T-helper 9 cell (primary cell): ENCODE data around the gene PLEKHN1.
"Not testable (repeated sequence)": the region's sequence is repeated elsewhere in the genome, so short reads cannot be mapped to it uniquely, and the experiment has no call there.

Experiments used
- DNase-seq: peaks from one replicate; pipeline ENCODE4 v3.0.0-alpha.2; 2020

PLEKHN1 gene

DNA sequence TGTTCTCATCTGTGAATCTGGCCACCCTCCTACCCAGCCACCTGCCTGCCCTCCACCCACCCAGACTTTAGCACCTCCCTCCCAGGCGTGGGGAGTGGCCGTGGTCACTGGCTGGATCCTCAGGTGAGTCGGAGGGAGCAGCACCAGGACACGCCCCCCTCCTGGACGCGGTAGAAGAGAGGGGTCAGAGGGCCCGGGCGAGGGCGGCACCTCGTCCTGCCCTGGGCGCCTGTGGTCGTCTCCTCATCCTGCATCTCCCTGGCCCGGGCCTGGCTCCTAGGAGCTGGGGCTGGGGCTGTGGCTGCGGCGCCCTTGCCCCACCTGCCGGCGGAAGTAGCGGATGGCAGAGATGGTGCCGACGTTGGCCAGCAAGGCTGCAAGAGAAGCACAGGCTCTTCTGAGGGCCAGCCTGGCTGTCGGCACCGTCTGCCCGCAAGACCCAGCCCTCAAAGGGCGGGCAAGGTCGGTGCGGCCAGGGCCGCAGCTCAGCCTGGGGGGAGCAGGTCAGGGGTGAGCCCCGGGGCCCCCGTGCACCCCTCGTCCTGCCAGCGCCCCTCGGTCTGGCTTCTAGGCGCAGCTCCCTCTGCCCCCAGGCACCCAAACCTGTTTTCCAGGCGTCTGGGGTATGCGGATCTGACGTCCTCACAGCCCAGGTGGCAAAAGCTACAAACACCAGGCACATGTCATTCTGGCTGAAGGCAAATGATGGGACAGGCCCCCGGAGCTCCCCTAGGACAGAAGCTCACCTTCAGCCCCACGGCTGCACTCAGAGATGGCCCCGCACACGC lies 9.8 kb downstream of the PLEKHN1 start:
- no peak for DNase-seq

DNA sequence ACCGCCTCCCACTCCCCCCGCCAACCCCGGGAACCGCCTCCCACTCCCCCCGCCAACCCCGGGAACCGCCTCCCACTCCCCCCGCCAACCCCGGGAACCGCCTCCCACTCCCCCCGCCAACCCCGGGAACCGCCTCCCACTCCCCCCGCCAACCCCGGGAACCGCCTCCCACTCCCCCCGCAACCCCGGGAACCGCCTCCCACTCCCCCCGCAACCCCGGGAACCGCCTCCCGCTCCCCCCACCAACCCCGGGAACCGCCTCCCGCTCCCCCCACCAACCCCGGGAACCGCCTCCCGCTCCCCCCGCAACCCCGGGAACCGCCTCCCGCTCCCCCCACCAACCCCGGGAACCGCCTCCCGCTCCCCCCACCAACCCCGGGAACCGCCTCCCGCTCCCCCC lies 10.5 kb downstream of the PLEKHN1 start:
- not testable (repeated sequence) for DNase-seq

DNA sequence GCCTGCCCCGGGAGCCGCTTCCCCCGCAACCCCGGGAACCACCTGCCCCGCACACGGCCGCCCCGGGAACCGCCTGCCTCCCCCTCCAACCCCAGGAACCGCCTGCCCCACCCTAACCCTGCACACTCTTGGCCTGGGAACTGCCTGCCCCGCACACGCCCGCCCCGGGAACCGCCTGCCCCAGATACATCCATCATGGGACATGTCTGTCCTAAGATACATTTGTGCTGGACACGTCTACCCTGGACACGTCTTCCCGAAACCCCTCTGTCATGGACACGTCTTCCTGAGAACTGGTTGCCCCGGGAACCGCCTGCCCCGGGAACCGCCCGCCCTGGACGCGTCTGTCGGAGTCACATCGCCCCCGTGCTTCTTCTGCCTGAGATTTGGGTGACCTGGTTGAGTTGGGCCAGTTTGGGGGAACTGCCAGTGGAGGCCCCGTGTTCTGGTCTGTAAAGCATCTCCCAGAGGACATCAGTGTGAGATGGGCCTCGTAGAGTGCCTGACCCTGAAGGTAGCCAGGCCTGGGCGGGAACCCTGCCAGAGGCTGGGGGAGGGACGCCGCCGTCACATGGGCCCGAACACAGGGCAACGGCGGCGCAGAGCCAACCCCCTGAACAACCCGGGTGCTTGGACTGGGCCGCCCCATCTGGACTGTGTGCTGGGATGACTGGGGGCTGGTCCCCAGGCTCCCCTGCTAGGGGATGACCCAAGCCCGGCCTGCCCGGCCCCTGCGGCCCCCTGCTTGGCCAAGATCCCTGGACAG lies 12.0 kb downstream of the PLEKHN1 start:
- DNase-seq, result no peak

DNA sequence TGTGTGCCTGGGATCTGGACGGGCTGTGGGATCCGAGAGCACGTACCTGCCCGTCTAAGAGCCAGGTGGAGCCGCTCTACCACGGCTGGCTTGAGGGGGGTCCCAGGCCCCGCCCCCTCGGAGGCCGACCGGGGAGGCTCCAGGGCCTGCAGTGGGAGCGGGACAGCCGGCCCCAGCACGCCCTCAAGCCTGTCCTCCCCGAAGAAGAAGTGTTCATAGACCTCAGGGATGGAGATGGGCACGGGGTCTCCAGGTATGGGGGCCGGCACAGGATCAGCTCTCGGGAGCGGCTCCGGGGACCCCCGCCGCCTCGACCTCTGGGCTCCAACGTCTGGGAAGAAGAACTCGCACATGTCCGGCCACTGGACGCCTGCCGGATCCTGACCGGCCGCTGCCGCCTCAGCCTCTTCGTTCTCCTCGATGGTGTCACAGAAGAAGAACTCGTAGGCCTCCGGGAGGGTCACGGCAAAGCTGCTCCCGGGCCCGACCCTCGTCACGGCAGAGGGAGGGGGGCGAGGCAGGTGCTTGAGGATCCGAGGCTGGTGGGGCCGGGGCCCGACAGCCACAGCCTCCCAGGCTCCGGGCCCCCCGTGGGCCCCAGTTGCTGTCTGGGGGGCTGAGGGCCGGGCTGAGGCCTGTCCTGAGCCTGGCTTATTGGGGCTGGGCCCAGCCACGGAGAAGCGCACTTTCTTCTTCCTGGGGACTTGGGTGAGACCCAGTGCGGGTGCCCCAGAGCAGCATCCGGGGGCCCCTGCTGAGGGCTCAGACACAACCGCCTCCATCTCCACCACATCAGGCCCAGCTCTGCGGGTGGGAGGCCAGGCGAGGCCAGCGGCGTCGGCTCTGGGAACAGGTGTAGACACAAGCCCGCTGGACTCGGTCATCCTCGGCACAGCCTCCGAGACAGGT lies 12.8 kb downstream of the PLEKHN1 start:
- DNase-seq, result no peak

DNA sequence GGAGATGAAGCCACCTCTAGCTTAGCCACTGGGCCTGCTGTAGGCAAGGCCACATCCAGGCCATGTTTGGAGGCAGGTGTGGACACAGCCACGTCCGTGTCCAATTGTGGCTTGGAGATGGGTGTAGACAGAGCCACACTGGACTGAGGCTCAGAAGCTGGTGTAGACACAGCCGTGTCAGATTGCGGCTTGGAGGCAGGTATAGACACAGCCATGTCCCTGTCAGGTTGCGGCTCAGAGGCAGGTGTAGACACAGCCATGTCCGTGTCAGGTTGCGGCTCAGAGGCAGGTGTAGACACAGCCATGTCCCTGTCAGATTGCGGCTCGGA lies 13.4 kb downstream of the PLEKHN1 start:
- no peak for DNase-seq

DNA sequence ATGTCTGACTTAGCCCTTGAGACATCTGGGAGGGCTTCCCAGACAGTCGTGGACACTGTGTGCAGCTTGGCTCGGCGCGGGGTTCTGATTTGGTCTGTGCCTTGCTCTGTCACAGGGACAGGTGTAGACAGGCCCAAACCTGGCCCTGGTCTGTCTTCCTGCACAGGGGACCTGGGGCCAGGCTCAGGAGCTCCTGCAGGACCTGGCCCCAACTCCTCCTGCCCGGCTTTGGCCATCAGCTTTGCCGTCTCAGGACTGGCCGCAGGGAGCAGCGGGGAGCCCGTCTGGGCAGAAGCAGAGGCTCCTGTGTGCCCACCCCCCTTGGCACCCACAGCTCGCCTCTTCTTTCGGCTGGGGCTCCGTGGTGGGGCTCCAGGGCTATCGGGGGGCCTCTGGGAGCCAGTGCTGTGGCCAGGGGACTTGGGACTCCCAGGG lies 13.9 kb downstream of the PLEKHN1 start:
- DNase-seq, result no peak

DNA sequence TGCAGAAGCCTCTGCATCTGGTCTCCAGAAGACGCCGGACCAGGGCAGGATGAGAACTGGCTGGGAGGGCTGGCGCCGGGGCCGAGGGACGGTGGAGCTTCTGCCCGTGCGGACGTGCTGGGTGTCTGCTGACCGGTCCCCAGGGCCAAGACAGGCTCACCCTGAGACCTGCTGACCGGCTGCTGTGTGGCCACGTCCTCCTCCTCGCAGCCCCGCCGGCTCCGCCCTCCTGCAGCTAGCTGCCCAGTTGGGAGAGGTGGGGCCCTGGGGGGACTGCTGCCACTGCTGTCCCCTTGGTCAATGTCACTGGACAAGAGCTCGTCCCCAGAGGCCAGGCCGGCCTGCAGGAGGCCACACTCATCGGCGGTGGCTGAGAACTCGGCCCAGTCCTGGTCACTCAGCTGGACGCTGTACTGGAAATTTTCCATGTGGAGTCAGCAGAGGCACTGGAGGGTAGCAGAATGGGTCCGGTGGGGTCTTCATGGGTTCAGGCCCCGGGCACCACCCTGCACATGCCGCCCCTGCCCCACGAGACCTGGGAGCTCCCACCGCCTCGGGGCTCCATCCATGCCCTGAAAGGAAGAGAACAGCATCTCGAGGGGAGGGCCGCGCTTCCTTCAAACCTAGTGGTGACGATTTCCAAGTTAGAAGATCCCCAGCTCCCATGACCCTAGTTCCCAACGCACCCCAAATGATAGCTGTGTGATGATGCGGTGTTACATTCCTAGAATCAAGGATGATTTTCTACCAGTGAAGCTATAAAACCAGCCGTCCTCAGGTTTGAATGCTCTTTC lies 14.5 kb downstream of the PLEKHN1 start:
- no peak for DNase-seq

DNA sequence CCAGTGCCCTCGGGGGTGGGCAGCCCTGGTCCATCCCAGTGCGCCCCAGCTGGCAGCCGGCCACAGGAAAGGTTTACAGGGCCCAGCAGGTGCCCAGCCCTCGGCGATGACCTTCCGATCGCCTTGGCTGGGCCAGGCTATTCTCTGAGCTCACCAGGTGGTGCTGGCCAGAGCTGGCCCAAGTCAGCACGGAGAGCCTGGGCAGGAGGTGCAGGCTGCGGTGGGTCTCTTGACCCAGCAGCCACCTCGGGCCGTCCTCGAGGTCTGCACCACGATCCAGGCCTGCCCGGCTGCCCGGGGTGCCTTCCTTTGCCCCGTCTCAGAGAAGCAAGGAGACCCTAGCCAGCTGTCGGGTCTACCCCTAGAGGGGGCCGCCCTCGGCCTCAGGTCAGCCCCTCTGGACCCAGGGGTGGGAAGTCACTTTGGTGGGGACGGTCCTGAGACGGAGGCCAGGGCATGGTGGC lies 15.2 kb downstream of the PLEKHN1 start:
- DNase-seq, result no peak

DNA sequence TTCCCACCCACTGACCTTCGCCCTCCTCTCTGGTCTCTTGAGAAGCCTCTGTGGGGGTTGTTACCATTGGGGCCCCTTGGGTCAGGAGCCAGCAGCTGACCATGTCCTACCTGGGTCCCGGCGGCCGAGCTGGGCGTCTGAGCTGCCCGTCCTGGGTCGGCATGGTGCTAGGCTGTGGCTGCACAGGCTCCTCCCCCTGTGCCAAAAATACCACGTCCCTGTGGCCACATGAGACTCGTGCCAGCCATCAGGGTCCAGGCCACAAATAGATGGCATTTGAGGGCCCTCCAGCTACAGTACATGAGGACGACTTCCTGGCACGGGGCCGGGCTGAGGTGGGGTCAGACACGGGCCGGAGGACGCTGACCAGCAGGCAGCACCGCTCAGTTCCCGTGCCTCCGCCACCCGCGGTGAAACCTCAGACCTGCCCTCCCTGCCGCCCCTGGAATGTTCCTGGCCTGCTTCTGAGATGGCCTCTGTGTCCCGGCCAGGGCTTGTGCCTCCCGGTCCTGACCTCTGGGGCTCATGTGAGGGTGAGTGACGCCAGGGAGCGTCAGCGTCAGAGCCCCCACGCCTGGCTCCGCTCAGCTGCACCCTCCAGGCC lies 15.8 kb downstream of the PLEKHN1 start, which contains the start of gene PERM1:
TSS of gene PERM1 (minus strand) at position 139 of the 604 bp plus-strand sequence. CDS start 1,064 bp downstream, outside the sequence.
- DNase-seq, result no peak

DNA sequence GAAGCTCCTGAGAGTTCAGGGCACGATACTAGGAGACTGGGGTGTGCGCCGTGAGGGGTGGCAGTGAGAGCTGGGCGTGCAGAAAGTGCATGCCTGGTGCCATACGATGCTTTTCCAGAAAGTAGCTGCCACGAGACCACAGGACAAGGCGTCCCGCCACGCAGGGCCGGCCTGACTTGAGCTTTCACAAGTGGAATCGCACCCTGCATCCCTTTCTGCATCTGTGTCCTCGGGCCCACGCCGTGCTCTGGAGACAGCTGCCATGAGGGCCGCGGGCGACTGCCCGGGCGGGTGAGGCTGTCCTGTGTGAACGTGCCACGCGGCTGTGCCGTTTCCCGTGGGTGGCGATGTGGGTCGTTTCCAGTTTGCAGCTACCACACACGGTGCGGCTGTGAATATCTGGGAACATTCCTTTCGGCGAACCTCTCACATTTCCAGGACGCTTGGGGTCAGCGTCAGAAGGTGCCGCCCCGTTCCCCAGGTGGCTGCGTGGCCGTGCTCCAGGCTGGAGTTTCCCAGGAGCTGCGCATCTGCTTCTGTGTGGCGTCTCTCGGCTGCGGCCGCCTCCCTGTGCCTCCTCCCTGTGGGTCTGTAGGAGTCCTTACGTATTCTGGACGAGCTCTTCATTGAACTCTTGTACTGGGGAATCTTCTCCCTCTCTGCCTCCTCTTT lies 16.6 kb downstream of the PLEKHN1 start:
- no peak for DNase-seq

DNA sequence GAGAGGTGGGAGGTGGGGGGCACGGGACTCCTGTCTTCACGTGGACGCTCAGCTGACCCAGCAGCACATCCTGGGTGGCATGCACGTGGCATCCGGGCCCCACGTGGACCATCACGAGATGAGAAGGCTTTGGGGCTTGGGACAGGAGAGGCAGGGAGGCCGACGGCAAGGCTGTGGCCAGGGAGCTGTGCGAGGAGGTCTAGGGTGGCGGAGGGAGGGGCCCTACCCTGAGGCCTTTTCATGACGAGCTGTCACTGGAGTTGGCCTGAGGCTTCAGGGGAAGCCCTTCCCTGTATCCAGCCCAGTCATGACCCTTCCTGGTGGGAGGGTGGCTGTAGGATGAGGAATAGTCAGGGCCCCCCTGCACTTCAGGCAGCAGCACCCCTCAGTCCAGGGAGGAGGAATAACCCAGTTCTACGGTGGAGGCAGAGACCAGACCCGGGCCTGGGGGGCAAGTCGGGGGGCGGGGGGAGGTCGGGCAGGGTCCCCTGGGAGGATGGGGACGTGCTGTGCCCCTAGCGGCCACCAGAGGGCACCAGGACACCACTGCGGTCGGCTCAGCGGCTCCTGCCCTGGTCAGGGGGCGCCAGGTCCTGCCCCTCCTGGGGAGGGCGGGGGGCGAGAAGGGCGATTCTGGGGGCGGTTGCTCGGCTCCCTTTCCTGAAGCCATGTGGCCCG lies 17.7 kb downstream of the PLEKHN1 start:
- DNase-seq, result peak; percentile 61

DNA sequence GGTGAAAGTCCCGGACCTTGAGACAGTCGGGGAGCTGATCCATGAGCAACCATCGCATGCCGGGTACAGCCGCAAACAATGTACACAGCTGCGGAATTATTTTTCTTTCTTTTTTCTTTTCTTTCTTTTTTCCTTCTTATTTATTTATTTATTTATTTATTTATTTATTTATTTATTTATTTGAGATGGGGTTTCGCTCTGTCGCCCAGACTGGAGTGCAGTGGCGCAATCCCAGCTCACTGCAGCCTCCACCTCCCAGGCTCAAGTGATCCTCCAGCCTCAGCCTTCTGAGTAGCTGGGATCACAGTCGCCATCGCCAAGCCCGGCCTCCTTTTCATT lies 18.2 kb downstream of the PLEKHN1 start:
- no peak for DNase-seq

DNA sequence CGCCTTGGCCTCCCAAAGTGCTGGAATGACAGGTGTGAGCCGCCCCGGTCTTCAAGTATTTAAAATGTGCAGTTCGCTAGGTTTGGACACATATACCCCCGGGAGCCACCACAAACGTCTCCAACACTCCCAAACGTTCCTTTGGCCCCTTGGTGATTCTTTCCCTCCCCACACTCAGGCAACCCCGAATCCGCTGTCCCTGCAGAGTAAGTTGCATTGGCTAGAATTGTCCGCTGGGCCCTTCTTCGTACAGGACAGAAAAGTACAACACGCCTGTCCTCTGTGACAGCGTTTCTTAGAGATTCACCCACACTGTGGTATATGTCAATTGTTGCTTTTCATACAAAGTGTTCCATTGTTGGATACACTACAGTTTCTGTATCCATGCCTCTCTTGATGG lies 18.8 kb downstream of the PLEKHN1 start:
- no peak for DNase-seq

DNA sequence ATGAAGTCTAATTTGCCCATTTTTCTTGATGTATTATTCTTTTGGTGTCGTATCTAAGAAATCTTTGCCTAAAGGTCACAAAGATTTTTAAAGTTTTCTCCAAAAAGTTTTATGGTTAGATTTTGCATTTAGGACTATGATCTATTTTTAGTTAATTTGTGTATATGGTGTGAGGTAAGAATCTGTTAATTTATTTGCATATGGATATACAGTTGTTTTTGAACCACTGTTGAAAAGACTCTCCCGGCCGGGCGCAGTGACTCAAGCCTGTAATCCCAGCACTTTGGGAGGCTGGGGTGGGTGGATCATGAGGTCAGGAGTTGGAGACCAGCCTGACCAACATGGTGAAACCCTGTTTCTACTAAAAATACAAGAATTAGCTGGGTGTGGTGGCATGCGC lies 21.8 kb downstream of the PLEKHN1 start:
- DNase-seq, result not testable (repeated sequence)

DNA sequence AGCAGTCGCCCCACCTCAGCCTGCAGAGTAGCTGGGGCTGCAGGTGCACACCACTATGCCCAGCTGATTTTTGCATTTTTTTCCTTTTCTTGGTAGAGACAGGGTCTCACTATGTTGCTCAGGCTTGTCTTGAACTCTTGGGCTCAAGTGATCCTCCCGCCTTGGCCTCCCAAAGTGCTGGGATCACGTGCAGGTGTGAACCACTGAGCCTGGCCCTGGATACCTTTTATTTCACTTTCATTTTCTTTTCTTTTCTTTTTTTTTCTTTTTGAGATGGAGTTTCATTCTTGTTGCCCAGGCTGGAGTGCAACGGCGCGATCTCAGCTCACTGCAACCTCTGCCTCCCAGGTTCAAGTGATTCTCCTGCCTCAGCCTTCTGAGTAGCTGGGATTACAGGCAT lies 25.0 kb downstream of the PLEKHN1 start:
- not testable (repeated sequence) for DNase-seq

DNA sequence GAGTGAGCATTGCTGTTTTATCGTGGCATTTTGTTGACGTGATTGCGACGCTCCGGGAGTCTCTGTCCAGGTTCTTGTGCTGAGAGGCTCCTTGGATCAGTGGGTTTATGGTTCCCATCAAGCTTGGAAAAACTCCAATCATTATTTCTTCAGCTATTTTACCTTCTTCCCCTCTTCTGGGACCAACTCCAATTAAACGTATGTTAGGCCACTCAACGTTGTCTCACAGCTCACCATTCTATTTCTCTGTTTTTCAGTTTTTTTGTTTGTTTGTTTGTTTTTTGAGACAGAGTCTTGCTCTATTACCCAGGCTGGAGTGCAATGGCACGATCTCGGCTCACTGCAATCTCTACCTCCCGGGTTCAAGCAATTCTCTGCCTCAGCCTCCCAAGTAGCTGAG lies 25.6 kb downstream of the PLEKHN1 start:
- DNase-seq, result no peak

DNA sequence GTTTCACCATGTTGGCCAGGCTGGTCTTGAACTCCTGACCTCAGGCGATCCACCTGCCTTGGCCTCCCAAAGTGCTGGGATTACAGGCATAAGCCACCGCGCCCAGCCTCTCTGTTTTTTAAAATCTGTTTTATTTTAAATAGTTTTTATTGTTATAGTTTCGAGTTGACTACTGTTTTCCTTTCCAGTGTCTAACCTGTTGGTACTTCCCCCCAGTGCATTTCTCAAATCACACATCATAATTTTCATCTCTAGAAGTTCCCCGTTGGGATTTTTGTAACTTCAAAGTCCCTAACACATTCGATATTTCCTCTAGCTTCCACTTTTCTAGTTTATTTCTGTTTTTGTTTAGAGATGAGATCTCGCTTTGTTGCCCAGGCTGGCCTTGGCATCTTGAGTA lies 26.1 kb downstream of the PLEKHN1 start:
- DNase-seq, result no peak

DNA sequence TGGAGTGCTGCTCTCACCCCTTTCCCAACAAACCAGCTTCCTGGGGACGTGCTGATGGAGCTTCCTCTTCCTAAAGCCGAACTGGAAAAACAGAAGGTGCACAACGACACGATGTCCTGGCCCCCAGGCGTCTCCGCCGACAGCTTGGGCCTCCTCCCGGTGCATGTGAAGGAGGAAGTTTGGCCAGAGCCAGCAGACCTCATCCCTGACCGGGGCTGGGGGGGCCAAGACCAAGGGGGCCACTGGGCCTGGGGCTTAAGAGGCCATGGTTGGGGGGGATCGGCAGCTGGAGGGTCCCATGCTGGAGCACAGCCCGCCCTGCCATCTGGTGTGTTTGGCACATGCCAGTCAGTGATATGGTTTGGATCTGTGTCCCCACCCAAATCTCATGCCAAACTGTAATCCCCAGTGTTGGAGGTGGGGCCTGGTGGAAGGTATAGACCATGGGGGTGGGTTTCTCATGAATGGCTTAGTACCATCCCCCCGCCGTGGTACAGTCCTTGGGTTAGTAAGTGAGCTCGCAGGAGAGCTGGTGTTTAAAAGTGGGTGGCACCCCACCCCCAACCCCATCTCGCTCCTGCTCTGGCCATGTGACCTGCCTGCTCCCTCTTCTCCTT lies 27.2 kb downstream of the PLEKHN1 start:
- DNase-seq, result no peak

DNA sequence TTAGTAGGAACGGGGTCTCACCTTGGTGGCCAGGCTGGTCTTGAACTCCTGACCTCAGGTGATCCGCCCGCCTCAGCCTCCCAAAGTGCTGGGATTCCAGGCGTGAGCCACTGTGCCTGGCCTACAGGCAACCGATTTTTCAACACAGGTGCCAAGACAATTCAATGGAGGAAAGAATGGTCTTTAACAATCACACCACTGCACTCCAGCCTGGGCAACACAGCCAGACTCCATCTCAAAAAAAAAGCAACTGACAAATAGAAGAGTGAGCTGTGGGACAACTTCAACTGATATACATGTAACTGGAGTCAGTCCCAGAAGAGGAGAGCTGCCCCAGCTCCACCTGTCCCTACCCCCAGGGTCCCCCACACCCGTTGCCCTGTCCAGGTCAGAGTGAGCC lies 28.3 kb downstream of the PLEKHN1 start:
- DNase-seq, result not testable (repeated sequence)
